WERI-Rb-1 (cell line): ENCODE data around the gene MBP.

Experiments used
- DNase-seq: peaks from one replicate; pipeline ENCODE4 v3.0.0-alpha.2; 2020
- H3K27ac ChIP-seq: fragments of 250-450 bp; sonication (Bioruptor Pico); 2 replicates; pipeline ENCODE4 v1.5.1; 2020; ENCODE audit warnings: mild to moderate bottlenecking, moderate library complexity
- H3K27me3 ChIP-seq: fragments of 250-450 bp; sonication (Bioruptor Pico); 2 replicates; pipeline ENCODE4 v1.5.1; 2021; ENCODE audit warnings: mild to moderate bottlenecking, low read depth, moderate library complexity; ENCODE audit not compliant: insufficient read depth, severe bottlenecking
- H3K36me3 ChIP-seq: fragments of 250-450 bp; sonication (Bioruptor Pico); 2 replicates; pipeline ENCODE4 v1.5.1; 2020; ENCODE audit warnings: mild to moderate bottlenecking, moderate library complexity
- H3K4me3 ChIP-seq: 2 replicates; pipeline ENCODE4 v1.5.1; 2011; ENCODE audit warnings: low read depth, mild to moderate bottlenecking, control low read depth, low read length
- H3K9me3 ChIP-seq: fragments of 250-450 bp; sonication (Bioruptor Pico); 2 replicates; pipeline ENCODE4 v1.5.1; 2021; ENCODE audit warnings: mild to moderate bottlenecking, moderate library complexity; ENCODE audit not compliant: severe bottlenecking
- TF ChIP-seq, protein P1 (sequence below): IDR thresholded peaks from 2 replicates; pipeline ENCODE4 v1.5.1; 2011; ENCODE audit warnings: low read depth, mild to moderate bottlenecking, control low read depth, inconsistent platforms, low read length

The MBP gene

DNA sequence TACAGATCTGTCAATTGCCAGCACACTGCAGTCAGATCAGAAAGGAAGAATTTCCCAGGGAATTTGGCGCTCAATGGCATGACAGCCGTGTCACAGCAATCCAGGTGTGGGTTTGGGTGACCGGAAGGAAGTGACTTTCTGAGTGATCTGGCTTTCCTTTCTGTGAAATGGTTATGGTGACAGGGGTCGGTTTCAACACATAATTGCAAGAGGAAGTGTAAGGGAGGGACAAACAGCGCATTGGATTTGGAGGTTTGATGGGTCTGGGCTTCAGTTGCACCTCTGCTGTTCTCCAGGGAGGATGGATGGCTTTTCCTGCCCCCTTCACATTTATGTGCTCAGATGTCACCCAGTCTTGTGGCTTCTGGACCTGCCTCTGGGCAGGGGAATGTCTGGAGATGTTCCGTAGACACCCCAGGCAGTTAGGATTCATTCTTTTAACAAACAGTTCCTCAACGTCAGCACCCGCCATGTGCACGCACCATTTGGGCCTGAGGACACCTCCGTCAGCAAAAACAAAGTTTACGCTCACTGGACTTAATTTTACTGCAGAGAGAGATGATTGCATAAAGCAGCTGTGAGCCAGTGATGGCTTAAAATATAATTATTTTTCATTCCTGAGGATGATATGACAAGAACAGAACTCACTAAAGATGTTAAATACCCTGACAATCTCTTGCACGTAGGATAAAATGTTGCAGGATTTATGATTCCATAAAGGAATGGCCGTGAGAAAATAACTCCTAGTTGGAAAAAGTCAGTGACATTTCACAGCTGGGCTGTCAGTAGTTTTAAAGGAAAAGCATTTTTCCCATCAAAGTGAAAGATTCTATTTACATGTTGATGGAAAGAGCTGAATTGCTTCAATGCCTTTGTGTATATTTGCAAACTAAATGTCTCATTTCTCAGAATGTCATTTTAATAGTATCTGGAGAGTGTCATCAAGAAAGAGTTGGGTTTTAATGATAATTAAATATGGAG is 36.9 kb downstream of the MBP start:
- no peaks in the 10 kb centered on the region for H3K9me3 ChIP-seq
- H3K36me3 ChIP-seq = no peaks in the 10 kb centered on the region
- no peak overlapping the region for H3K27ac ChIP-seq
- DNase-seq = no peak
- H3K4me3 ChIP-seq = no peak overlapping the region
- TF ChIP-seq, protein P1, sequence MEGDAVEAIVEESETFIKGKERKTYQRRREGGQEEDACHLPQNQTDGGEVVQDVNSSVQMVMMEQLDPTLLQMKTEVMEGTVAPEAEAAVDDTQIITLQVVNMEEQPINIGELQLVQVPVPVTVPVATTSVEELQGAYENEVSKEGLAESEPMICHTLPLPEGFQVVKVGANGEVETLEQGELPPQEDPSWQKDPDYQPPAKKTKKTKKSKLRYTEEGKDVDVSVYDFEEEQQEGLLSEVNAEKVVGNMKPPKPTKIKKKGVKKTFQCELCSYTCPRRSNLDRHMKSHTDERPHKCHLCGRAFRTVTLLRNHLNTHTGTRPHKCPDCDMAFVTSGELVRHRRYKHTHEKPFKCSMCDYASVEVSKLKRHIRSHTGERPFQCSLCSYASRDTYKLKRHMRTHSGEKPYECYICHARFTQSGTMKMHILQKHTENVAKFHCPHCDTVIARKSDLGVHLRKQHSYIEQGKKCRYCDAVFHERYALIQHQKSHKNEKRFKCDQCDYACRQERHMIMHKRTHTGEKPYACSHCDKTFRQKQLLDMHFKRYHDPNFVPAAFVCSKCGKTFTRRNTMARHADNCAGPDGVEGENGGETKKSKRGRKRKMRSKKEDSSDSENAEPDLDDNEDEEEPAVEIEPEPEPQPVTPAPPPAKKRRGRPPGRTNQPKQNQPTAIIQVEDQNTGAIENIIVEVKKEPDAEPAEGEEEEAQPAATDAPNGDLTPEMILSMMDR = no peak
- H3K27me3 ChIP-seq = no peaks in the 10 kb centered on the region

DNA sequence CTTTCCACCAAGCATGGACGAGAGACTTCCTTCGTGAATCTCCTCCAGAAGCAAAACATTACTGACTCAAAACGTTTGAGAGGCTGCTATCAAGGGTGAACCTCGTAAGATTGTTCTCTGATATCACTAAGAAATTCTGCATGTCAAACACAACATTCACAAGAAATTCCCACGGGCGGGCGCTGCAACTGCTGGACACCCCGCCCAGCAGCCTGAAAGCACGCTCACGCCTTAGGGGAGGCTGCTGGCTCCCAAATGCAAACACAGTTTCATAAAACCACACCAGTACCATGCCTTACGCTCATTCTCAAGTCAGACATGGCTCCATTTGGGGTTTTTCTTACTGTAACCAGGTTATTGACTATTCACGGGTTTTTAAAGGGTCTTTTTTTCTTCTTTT is 39.0 kb downstream of the MBP start:
- Histone ChIP-seq H3K4me3 (no peak overlapping the region), H3K9me3 (no peaks in the 10 kb centered on the region), H3K27ac (no peak overlapping the region), H3K36me3 (no peaks in the 10 kb centered on the region), H3K27me3 (no peaks in the 10 kb centered on the region)
- no peak for DNase-seq
- TF ChIP-seq, protein P1 = no peak

DNA sequence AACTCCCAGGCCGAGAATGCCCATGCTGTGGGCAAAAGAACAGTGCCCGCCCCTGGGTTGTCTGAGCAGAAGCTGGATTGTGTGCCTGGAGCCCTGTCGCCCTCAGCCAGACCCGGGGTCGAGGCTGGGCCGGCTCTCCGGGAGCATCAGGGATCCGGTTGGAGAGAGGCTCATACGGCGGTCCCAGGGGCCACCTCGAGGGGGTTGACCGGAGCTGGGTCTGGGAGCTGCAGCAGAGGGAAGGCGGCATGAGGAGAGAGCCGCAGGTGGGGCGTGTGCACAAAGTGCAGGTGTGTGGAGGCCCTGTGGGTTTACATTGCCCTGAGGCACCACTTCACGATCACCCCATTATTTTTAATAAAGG is 39.5 kb downstream of the MBP start:
- no peak overlapping the region for H3K27ac ChIP-seq
- H3K36me3 ChIP-seq = no peaks in the 10 kb centered on the region
- H3K27me3 ChIP-seq = no peaks in the 10 kb centered on the region
- TF ChIP-seq, protein P1 = no peak
- DNase-seq = no peak
- no peak overlapping the region for H3K4me3 ChIP-seq
- no peaks in the 10 kb centered on the region for H3K9me3 ChIP-seq

DNA sequence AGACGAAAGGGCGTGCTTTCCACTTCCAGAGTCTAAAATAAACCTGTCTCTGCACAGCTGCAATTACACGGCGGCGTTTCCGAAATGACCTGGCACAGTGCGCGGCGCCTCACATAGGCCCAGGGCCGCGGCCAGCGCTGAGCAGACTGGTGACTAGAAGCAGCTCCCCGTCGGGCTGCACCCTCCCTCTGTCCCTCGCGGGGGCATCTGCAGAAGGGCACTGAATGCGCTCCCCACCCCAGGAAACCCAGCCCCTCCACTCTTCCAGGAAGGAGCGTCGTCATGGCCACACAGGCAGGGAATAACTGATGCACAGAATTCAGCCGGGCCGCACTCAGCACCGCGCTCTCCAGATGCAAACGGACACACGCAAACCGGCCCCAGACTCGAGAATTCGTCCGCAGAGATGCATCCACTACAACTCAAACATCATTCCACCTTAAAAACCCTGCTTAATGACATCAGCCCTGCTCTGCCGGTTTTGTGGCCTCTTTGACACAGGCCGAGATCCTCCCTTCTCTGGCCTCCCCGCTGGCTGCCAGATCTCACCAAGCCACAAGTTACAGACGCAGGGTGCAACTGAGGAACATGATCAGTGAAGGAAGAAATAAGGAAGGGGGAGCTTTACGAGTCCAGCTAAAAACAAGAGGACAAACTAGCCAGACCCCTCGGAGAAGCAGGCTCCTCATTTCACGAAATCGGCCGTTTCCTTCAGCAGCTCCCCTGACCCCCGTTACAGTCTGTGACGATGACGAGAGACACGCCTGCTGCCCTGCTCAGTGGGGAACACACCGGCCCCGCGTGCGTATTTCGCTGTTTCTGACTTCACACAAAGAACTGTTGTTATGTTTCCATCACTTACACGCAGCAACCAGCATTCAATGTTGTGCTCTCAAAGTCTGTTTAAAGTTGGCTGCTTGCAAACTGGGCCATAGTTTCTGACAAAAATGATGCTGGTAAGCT is 40.2 kb downstream of the MBP start:
- no peak overlapping the region for H3K27ac ChIP-seq

DNA sequence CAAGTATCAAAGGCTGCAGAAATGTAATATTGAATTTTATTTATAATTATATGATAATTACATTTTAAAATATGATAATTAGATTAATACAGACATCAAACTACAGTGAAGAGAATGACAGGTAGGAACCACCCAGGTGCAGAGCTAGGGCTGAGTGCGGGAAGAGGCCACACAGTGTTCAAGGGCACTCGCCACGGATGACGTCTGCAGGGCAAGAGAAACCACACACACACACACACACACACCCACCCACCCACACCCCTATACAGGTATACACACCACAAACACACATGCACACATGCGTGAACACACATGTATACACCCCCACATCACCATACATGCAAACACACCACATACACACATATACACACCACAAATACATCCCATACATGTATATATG is 41.2 kb downstream of the MBP start:
- no peak overlapping the region for H3K27ac ChIP-seq
- H3K36me3 ChIP-seq = no peaks in the 10 kb centered on the region
- no peak for DNase-seq
- no peaks in the 10 kb centered on the region for H3K27me3 ChIP-seq
- TF ChIP-seq, protein P1 = no peak
- no peak overlapping the region for H3K4me3 ChIP-seq
- no peaks in the 10 kb centered on the region for H3K9me3 ChIP-seq

More for the DNA sequence above, 40.2 kb downstream of the MBP start:
- no peaks in the 10 kb centered on the region for H3K36me3 ChIP-seq
- no peaks in the 10 kb centered on the region for H3K27me3 ChIP-seq
- TF ChIP-seq, protein P1 = no peak
- no peaks in the 10 kb centered on the region for H3K9me3 ChIP-seq
- no peak overlapping the region for H3K4me3 ChIP-seq
- no peak for DNase-seq
